ENCODE results near the gene USP33. TPM values are rescaled to one million over a fixed set of nuclear protein-coding genes. Genes with fewer than 3 reads are reported as not detected.
A peak's percentile ranks its signal among the peaks of the same experiment; 100 is the strongest.

Gene USP33
- total RNA-seq, 2 experiments from 2014 or later: 46.2 to 48.5 TPM

- no peaks in the 10 kb centered on the region for H3K9me3 Mint-ChIP-seq (ENCODE audit: low read depth)
- CTCF ChIA-PET: interaction anchor here (1.0 kb wide), 1 partner anchor 8 kb away, joined by 3 read pairs; the partner anchor contains the start of gene ZZZ3
- peak overlapping the region; percentile 41 for H3K27ac Mint-ChIP-seq
- peaks cover 7% of the 10 kb centered on the region for H3K36me3 Mint-ChIP-seq
- no peak for ATAC-seq
- H3K27me3 Mint-ChIP-seq: no peaks in the 10 kb centered on the region
- no peak overlapping the region for H3K4me3 Mint-ChIP-seq
- DNase-seq: no peak
- H3K4me1 Mint-ChIP-seq: peaks cover 60% of the 10 kb centered on the region
Observed at GRCh38 chr1:77673716-77674355, 85.8 kb downstream of the USP33 start.

- CTCF ChIA-PET: interaction anchor here (1.0 kb wide), 1 partner anchor 9 kb away, joined by 3 read pairs; the partner anchor contains the start of gene ZZZ3
- DNase-seq (no peak), ATAC-seq (no peak)
- Mint-ChIP-seq H3K27me3 (no peaks in the 10 kb centered on the region), H3K27ac (no peak overlapping the region), H3K4me1 (peaks cover 56% of the 10 kb centered on the region), H3K4me3 (peak overlapping the region; percentile 72), H3K9me3 (ENCODE audit: low read depth) (no peaks in the 10 kb centered on the region), H3K36me3 (peaks cover 5% of the 10 kb centered on the region)
Observed at GRCh38 chr1:77673030-77673429, 86.6 kb downstream of the USP33 start.

GRCh38 chr1:77672374-77672773 lies 87.3 kb downstream of the USP33 start:
- ATAC-seq: peak; percentile 59
- CTCF ChIA-PET: no interaction called here

GRCh38 chr1:77671836-77672235 lies 87.8 kb downstream of the USP33 start:
- H3K27me3 Mint-ChIP-seq: no peaks in the 10 kb centered on the region
- no peaks in the 10 kb centered on the region for H3K9me3 Mint-ChIP-seq (ENCODE audit: low read depth)
- peaks cover 58% of the 10 kb centered on the region for H3K4me1 Mint-ChIP-seq
- ATAC-seq (peak; percentile 56), DNase-seq (no peak)
- CTCF ChIA-PET: interaction anchor here (1.8 kb wide), 1 partner anchor 11 kb away, joined by 5 read pairs; the partner anchor contains the start of gene ZZZ3
- peak overlapping the region; percentile 83 for H3K27ac Mint-ChIP-seq
- peaks cover 7% of the 10 kb centered on the region for H3K36me3 Mint-ChIP-seq
- H3K4me3 Mint-ChIP-seq: peak overlapping the region; percentile 72

More at GRCh38 chr1:77672374-77672773, 87.3 kb downstream of the USP33 start:
- peaks cover 6% of the 10 kb centered on the region for H3K36me3 Mint-ChIP-seq
- DNase-seq: no peak
- peak overlapping the region; percentile 83 for H3K27ac Mint-ChIP-seq
- peak overlapping the region; percentile 72 for H3K4me3 Mint-ChIP-seq
- peaks cover 56% of the 10 kb centered on the region for H3K4me1 Mint-ChIP-seq
- H3K27me3 Mint-ChIP-seq: no peaks in the 10 kb centered on the region
- H3K9me3 Mint-ChIP-seq (ENCODE audit: low read depth): no peaks in the 10 kb centered on the region

- Mint-ChIP-seq H3K4me1 (peaks cover 53% of the 10 kb centered on the region), H3K9me3 (ENCODE audit: low read depth) (no peaks in the 10 kb centered on the region), H3K4me3 (no peak overlapping the region), H3K27ac (no peak overlapping the region), H3K36me3 (peaks cover 3% of the 10 kb centered on the region), H3K27me3 (no peaks in the 10 kb centered on the region)
- DNase-seq: no peak
- CTCF ChIA-PET: interaction anchor here (0.7 to 1.8 kb wide), 3 partner anchors 11 to 83 kb away, joined by 3 to 5 read pairs (median 3); partner anchors contain the start of gene ZZZ3
- ATAC-seq: no peak
Observed at GRCh38 chr1:77670330-77670729, 89.3 kb downstream of the USP33 start.

- Mint-ChIP-seq H3K27me3 (no peaks in the 10 kb centered on the region), H3K4me1 (peaks cover 51% of the 10 kb centered on the region), H3K27ac (peak overlapping the region; percentile 54), H3K36me3 (peaks cover 4% of the 10 kb centered on the region), H3K9me3 (ENCODE audit: low read depth) (no peaks in the 10 kb centered on the region), H3K4me3 (no peak overlapping the region)
- ATAC-seq: peak; percentile 50
- CTCF ChIA-PET: interaction anchor here (1.1 to 1.8 kb wide), 2 partner anchors 14 to 27 kb away, joined by 5 to 8 read pairs; no protein-coding TSS in a partner anchor
- DNase-seq: no peak
Observed at GRCh38 chr1:77668924-77669449, 90.7 kb downstream of the USP33 start.

GRCh38 chr1:77664939-77665516 lies 94.6 kb downstream of the USP33 start:
- no peaks in the 10 kb centered on the region for H3K9me3 Mint-ChIP-seq (ENCODE audit: low read depth)
- H3K4me3 Mint-ChIP-seq: no peak overlapping the region
- ATAC-seq: no peak
- H3K36me3 Mint-ChIP-seq: peaks cover 13% of the 10 kb centered on the region
- DNase-seq: no peak
- H3K27me3 Mint-ChIP-seq: no peaks in the 10 kb centered on the region
- H3K27ac Mint-ChIP-seq: no peak overlapping the region
- peaks cover 29% of the 10 kb centered on the region for H3K4me1 Mint-ChIP-seq
- CTCF ChIA-PET: no interaction called here

GRCh38 chr1:77661696-77662095 lies 98.0 kb downstream of the USP33 start:
- peaks cover 16% of the 10 kb centered on the region for H3K4me1 Mint-ChIP-seq
- CTCF ChIA-PET: interaction anchor here (0.7 kb wide), 1 partner anchor 175 kb away, joined by 4 read pairs; no protein-coding TSS in a partner anchor
- no peak for ATAC-seq
- no peaks in the 10 kb centered on the region for H3K9me3 Mint-ChIP-seq (ENCODE audit: low read depth)
- H3K27me3 Mint-ChIP-seq: no peaks in the 10 kb centered on the region
- H3K4me3 Mint-ChIP-seq: no peak overlapping the region
- DNase-seq: no peak
- H3K27ac Mint-ChIP-seq: no peak overlapping the region
- peaks cover 15% of the 10 kb centered on the region for H3K36me3 Mint-ChIP-seq

GRCh38 chr1:77659879-77660593 lies 99.6 kb downstream of the USP33 start:
- peaks cover 17% of the 10 kb centered on the region for H3K4me1 Mint-ChIP-seq
- H3K4me3 Mint-ChIP-seq: no peak overlapping the region
- no peaks in the 10 kb centered on the region for H3K9me3 Mint-ChIP-seq (ENCODE audit: low read depth)
- DNase-seq (no peak), ATAC-seq (no peak)
- CTCF ChIA-PET: no interaction called here
- H3K27ac Mint-ChIP-seq: no peak overlapping the region
- H3K36me3 Mint-ChIP-seq: peaks cover 17% of the 10 kb centered on the region
- H3K27me3 Mint-ChIP-seq: no peaks in the 10 kb centered on the region

GRCh38 chr1:77658271-77658670 lies 101.4 kb downstream of the USP33 start:
- Mint-ChIP-seq H3K9me3 (ENCODE audit: low read depth) (no peaks in the 10 kb centered on the region), H3K4me1 (peaks cover 10% of the 10 kb centered on the region), H3K27me3 (no peaks in the 10 kb centered on the region), H3K27ac (no peak overlapping the region), H3K36me3 (peaks cover 15% of the 10 kb centered on the region), H3K4me3 (no peak overlapping the region)
- no peak for ATAC-seq
- DNase-seq: no peak
- CTCF ChIA-PET: no interaction called here

- H3K36me3 Mint-ChIP-seq: peaks cover 34% of the 10 kb centered on the region
- H3K27ac Mint-ChIP-seq: no peak overlapping the region
- H3K4me3 Mint-ChIP-seq: no peak overlapping the region
- no peak for ATAC-seq
- peaks cover 6% of the 10 kb centered on the region for H3K9me3 Mint-ChIP-seq (ENCODE audit: low read depth)
- H3K4me1 Mint-ChIP-seq: peaks cover 7% of the 10 kb centered on the region
- DNase-seq: no peak
- CTCF ChIA-PET: no interaction called here
- no peaks in the 10 kb centered on the region for H3K27me3 Mint-ChIP-seq
Observed at GRCh38 chr1:77655431-77655974, 104.1 kb downstream of the USP33 start.

- Mint-ChIP-seq H3K36me3 (peaks cover 51% of the 10 kb centered on the region), H3K4me1 (peaks cover 7% of the 10 kb centered on the region), H3K27ac (no peak overlapping the region), H3K9me3 (ENCODE audit: low read depth) (peaks cover 11% of the 10 kb centered on the region), H3K4me3 (no peak overlapping the region), H3K27me3 (no peaks in the 10 kb centered on the region)
- ATAC-seq: no peak
- no peak for DNase-seq
- CTCF ChIA-PET: no interaction called here
Observed at GRCh38 chr1:77652970-77653516, 106.6 kb downstream of the USP33 start.

GRCh38 chr1:77652268-77652667 lies 107.4 kb downstream of the USP33 start:
- peaks cover 13% of the 10 kb centered on the region for H3K9me3 Mint-ChIP-seq (ENCODE audit: low read depth)
- H3K4me1 Mint-ChIP-seq: peaks cover 7% of the 10 kb centered on the region
- H3K36me3 Mint-ChIP-seq: peaks cover 52% of the 10 kb centered on the region
- DNase-seq: no peak
- H3K27me3 Mint-ChIP-seq: no peaks in the 10 kb centered on the region
- CTCF ChIA-PET: no interaction called here
- H3K27ac Mint-ChIP-seq: no peak overlapping the region
- ATAC-seq: no peak
- H3K4me3 Mint-ChIP-seq: no peak overlapping the region

All from activated CD8-positive, alpha-beta memory T cell treated with anti-CD3 and anti-CD28 coated beads, Interleukin-2, amount 10 ng/mL, durations not matched to agents 7 days and 5 days (primary cell).